Mucosa of descending colon (tissue), 3 donors: Measurements from ENCODE around the gene KRTAP12-1. TPM values are rescaled to one million over a fixed set of nuclear protein-coding genes. Genes with fewer than 3 reads are reported as not detected.
"Not testable (repeated sequence)": the region's sequence is repeated elsewhere in the genome, so short reads cannot be mapped to it uniquely, and the experiment has no call there.

Source experiments
- ATAC-seq: fragments of 200-7000 bp; cut with Tn5 transposase; one replicate; pipeline ENCODE4 v1.9.1; 2020; ENCODE audit warnings: mild to moderate bottlenecking, moderate library complexity
- DNase-seq, 3 donors: peaks; one replicate each; pipeline ENCODE4 v3.0.0-alpha.2; 2020
- H3K36me3 ChIP-seq: fragments of 200-600 bp; one replicate; pipeline ENCODE4 v1.8.0; 2021; ENCODE audit warnings: low read depth, mild to moderate bottlenecking
- H3K4me1 ChIP-seq: fragments of 200-600 bp; one replicate; pipeline ENCODE4 v1.8.0; 2021; ENCODE audit warnings: low read depth, mild to moderate bottlenecking
- H3K4me3 ChIP-seq: fragments of 200-600 bp; one replicate; pipeline ENCODE4 v1.8.0; 2021; ENCODE audit warnings: mild to moderate bottlenecking
- H3K9me3 ChIP-seq: fragments of 200-600 bp; one replicate; pipeline ENCODE4 v1.8.0; 2021; ENCODE audit warnings: mild to moderate bottlenecking
- CTCF ChIP-seq: fragments of 200-600 bp; IDR thresholded peaks from one replicate; pipeline ENCODE4 v1.8.0; 2022; ENCODE audit warnings: antibody characterized with exemption, mild to moderate bottlenecking
- intact Hi-C, 2 donors: fragments of 100-400 bp; cut with DNase I in 1 of 2; cut with micrococcal nuclease in 1 of 2; formaldehyde crosslinking; loops; one replicate each; pipeline versions ENCODE4 v1.11.0 to v1.11.1; 2022; cut with DNase I, micrococcal nuclease
- total RNA-seq, 3 donors: library from RNA; stranded (reverse); fragmentation: NEBNext Ultra II Directional in 2 of 3; extraction: Animal tissue kit (Norgen Biotek cat#: 25700) in 2 of 3; gene quantifications; one replicate each; pipeline versions ENCODE4 v1.2.1 to v1.2.4, GENCODE V29; 2021 to 2023
- donor health status: DM: no; HTN: no; CAD: no; lungs with moderate emphysema.
- donor health status: DM: no; HTN: no; CAD: no.
- donor health status: DM: no; HTN: yes; CAD: no.

The KRTAP12-1 gene
- total RNA-seq, 3 donors from 2014 or later, result not detected

DNA sequence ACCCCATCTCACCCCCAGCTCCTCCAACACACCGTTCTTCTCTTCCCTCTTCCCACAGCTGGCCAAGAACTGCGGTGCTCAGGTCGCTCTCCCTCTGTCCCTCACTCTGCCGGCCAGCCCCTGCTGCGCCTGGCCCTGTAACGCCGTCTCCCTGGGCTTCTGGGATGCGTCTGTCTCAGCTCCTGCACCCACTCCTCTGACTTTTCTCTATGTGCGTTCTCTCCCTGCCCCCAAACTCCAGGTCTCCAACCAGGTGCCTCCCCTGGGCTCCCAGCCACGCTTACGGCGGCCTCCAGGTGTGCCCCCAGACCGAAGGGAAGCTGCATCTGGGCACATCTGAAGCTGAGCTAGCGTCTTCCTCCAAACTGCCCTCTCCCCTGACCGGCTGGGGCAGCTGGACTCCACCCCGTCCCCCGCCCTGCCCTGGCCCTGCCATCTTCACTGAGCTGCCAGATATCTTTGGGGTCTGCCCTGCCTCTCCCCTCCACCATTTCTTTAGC, 17.6 kb upstream of the KRTAP12-1 start:
- TF ChIP-seq CTCF, result no peak
- DNase-seq (no peak), ATAC-seq (no peak)
- intact Hi-C loops, result no loop called here
- Histone ChIP-seq H3K9me3 (no peaks in the 10 kb centered on the region), H3K36me3 (no peaks in the 10 kb centered on the region), H3K4me1 (peaks cover 2% of the 10 kb centered on the region), H3K4me3 (no peak overlapping the region)

- intact Hi-C loops, result no loop called here
- no peak for DNase-seq
- no peak overlapping the region for H3K4me3 ChIP-seq
- H3K9me3 ChIP-seq, result no peaks in the 10 kb centered on the region
- TF ChIP-seq CTCF, result no peak
- ATAC-seq, result no peak
- H3K4me1 ChIP-seq, result peaks cover 2% of the 10 kb centered on the region
- no peaks in the 10 kb centered on the region for H3K36me3 ChIP-seq
These were observed 16.1 kb upstream of the KRTAP12-1 start for GRCh38 chr21:44697811-44698734.

GRCh38 chr21:44697172-44697810, 15.3 kb upstream of the KRTAP12-1 start, which contains the start of gene KRTAP10-12:
KRTAP10-12 (plus strand) TSS chr21:44697172; CDS start chr21:44697202, 30 bp downstream.
- not testable (repeated sequence) for H3K4me1 ChIP-seq, DNase-seq, ATAC-seq

DNA sequence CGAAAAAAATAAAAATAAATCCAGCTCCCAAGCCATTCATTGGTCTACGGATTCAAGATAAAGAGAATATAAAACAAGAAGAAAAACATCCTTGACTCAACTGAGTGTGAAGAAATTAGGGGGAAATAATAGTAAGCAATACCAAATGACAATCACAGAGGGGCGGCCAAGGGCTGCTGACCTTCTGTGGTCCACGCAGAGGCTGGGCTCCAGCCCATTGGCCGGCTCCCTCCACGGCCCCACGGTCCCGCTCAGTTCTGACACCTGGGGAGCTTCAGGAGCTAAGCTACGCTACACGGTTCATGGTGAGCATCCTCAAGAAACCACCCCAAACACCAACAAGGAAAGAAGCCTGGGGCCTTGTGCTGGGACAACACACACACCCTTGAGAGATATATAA, 14.6 kb upstream of the KRTAP12-1 start:
- intact Hi-C loops, result no loop called here
- DNase-seq (no peak), ATAC-seq (no peak)
- Histone ChIP-seq H3K4me3 (no peak overlapping the region), H3K9me3 (peaks cover 6% of the 10 kb centered on the region), H3K4me1 (no peaks in the 10 kb centered on the region), H3K36me3 (no peaks in the 10 kb centered on the region)
- no peak for TF ChIP-seq CTCF

More at GRCh38 chr21:44697172-44697810, 15.3 kb upstream of the KRTAP12-1 start, which contains the start of gene KRTAP10-12:
- H3K9me3 ChIP-seq, H3K36me3 ChIP-seq, intact Hi-C loops, H3K4me3 ChIP-seq: not testable (repeated sequence)

DNA sequence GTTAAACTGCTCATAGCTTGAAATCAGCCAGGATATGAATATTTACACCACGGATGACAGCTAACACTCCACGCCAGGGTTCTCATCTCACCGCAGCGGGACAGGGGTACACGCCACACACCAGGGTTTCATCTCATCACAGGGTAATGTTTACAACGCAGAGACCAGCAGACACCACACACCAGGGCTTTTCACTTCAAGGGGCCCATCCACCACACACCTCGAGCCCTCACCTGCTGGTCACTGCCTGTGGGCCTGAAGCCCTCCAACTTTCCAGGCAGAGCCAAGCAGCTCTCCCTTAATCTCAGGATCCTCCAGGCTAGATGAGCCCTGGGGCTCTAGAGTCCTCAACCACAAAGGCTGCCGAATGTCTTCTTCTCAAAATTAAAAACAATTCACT, 13.7 kb upstream of the KRTAP12-1 start:
- intact Hi-C loops, result no loop called here

More for the DNA sequence above, 13.7 kb upstream of the KRTAP12-1 start:
- Histone ChIP-seq H3K36me3 (no peaks in the 10 kb centered on the region), H3K4me1 (no peaks in the 10 kb centered on the region), H3K9me3 (peaks cover 6% of the 10 kb centered on the region), H3K4me3 (no peak overlapping the region)
- TF ChIP-seq CTCF, result no peak
- ATAC-seq, result no peak
- no peak for DNase-seq
